Ecto neural progenitor cell (in vitro differentiated cells): ENCODE results near the gene ATOX1.
"Not testable (repeated sequence)": the region's sequence is repeated elsewhere in the genome, so short reads cannot be mapped to it uniquely, and the experiment has no call there.

Experiments used
- DNase-seq: peaks from one replicate; pipeline ENCODE4 v3.0.0-alpha.2; 2018; ENCODE audit warnings: low spot score

The ATOX1 gene

GRCh38 chr5:151733358-151734063 lies 24.9 kb downstream of the ATOX1 start:
- DNase-seq = no peak

- DNase-seq = no peak
These were observed 28.1 kb downstream of the ATOX1 start for GRCh38 chr5:151730381-151730780.

GRCh38 chr5:151729597-151729996 lies 28.8 kb downstream of the ATOX1 start:
- DNase-seq = not testable (repeated sequence)

GRCh38 chr5:151724360-151724759 lies 34.1 kb downstream of the ATOX1 start:
- no peak for DNase-seq

GRCh38 chr5:151722546-151722945 lies 35.9 kb downstream of the ATOX1 start:
- no peak for DNase-seq

- DNase-seq = no peak
These were observed 36.5 kb downstream of the ATOX1 start for GRCh38 chr5:151721812-151722391.

GRCh38 chr5:151721087-151721646 lies 37.3 kb downstream of the ATOX1 start:
- no peak for DNase-seq

- no peak for DNase-seq
These were observed 38.2 kb downstream of the ATOX1 start for GRCh38 chr5:151720215-151720614.

- no peak for DNase-seq
These were observed 39.0 kb downstream of the ATOX1 start for GRCh38 chr5:151719228-151720000.

- DNase-seq = no peak
These were observed 39.8 kb downstream of the ATOX1 start for GRCh38 chr5:151718646-151719045.

- no peak for DNase-seq
These were observed 40.3 kb downstream of the ATOX1 start for GRCh38 chr5:151718153-151718552.

- DNase-seq = no peak
These were observed 41.0 kb downstream of the ATOX1 start for GRCh38 chr5:151717416-151717815.

GRCh38 chr5:151709109-151709735 lies 49.2 kb downstream of the ATOX1 start:
- no peak for DNase-seq

GRCh38 chr5:151708126-151708525 lies 50.3 kb downstream of the ATOX1 start:
- no peak for DNase-seq

GRCh38 chr5:151707567-151707966 lies 50.9 kb downstream of the ATOX1 start:
- DNase-seq = no peak

- DNase-seq = no peak
These were observed 51.5 kb downstream of the ATOX1 start for GRCh38 chr5:151706906-151707305.

- DNase-seq = no peak
These were observed 54.7 kb downstream of the ATOX1 start for GRCh38 chr5:151703780-151704179.

- no peak for DNase-seq
These were observed 55.2 kb downstream of the ATOX1 start for GRCh38 chr5:151703227-151703626.

GRCh38 chr5:151700820-151701219 lies 57.6 kb downstream of the ATOX1 start:
- DNase-seq = no peak

- DNase-seq = no peak
These were observed 58.1 kb downstream of the ATOX1 start for GRCh38 chr5:151700296-151700695.

GRCh38 chr5:151699071-151699901 lies 59.1 kb downstream of the ATOX1 start:
- no peak for DNase-seq
